Heart left ventricle (tissue), 16 donors: ENCODE results near the gene FOS. TPM values are rescaled to one million over a fixed set of nuclear protein-coding genes. Genes with fewer than 3 reads are reported as not detected.

Experiments
- ATAC-seq, 4 donors: fragments of 200-7000 bp; cut with Tn5 transposase; one replicate each; pipeline ENCODE4 v1.9.1; 2020 to 2022; ENCODE audit warnings: moderate library complexity in 4 of 4, mild to moderate bottlenecking in 3 of 4, moderate number of reproducible peaks in 1 of 4
- DNase-seq, 5 donors: peaks; one replicate each; pipeline ENCODE4 v3.0.0-alpha.2; 2020
- H3K27ac ChIP-seq, 12 donors: fragments of 200-600 bp; sonication (generic) in 4 of 12; one replicate each; pipeline versions ENCODE4 v1.5.0 to v1.8.0; 2016 to 2022; ENCODE audit warnings: mild to moderate bottlenecking in 2 of 12
- H3K27me3 ChIP-seq, 9 donors: fragments of 200-600 bp; sonication (generic) in 2 of 9; one replicate each; pipeline versions ENCODE4 v1.5.1 to v1.8.0; 2016 to 2022; ENCODE audit warnings: mild to moderate bottlenecking in 3 of 9
- H3K36me3 ChIP-seq, 9 donors: fragments of 200-600 bp; sonication (generic) in 2 of 9; one replicate each; pipeline versions ENCODE4 v1.5.0 to v1.8.0; 2018 to 2022; ENCODE audit warnings: mild to moderate bottlenecking in 2 of 9
- H3K4me1 ChIP-seq, 12 donors: fragments of 200-600 bp; sonication (generic) in 4 of 12; one replicate each; pipeline versions ENCODE4 v1.5.0 to v1.8.0; 2016 to 2022; ENCODE audit warnings: mild to moderate bottlenecking in 3 of 12
- H3K4me3 ChIP-seq, 12 donors: fragments of 200-600 bp; sonication (generic) in 4 of 12; one replicate each; pipeline versions ENCODE4 v1.5.0 to v1.8.0; 2017 to 2022; ENCODE audit warnings: mild to moderate bottlenecking in 9 of 12, moderate library complexity in 4 of 12
- H3K9me3 ChIP-seq, 12 donors: fragments of 200-600 bp; sonication (generic) in 4 of 12; one replicate each; pipeline versions ENCODE4 v1.5.0 to v1.8.0; 2016 to 2022; ENCODE audit warnings: mild to moderate bottlenecking in 1 of 12
- CTCF ChIP-seq, 12 donors: fragments of 200-600 bp; sonication (generic) in 4 of 12; IDR thresholded peaks; one replicate each; pipeline versions ENCODE4 v1.5.0 to v1.8.0; 2018 to 2022; ENCODE audit warnings: antibody characterized with exemption in 12 of 12, mild to moderate bottlenecking in 5 of 12
- POLR2A ChIP-seq, 2 donors: fragments of 450-650 bp; IDR thresholded peaks; one replicate each; pipeline ENCODE4 v1.6.1; 2017; ENCODE audit warnings: antibody characterized with exemption in 2 of 2, mild to moderate bottlenecking in 2 of 2, moderate library complexity in 2 of 2
- WGBS, 4 donors: extraction: QIAGEN DNeasy Blood & Tissue Kit in 2 of 4; methylation state at CpG; one replicate each; pipeline versions ENCODE4 v1.1.5 to v1.1.7; 2013 to 2018; 5-methylcytosine and 5-hydroxymethylcytosine counted together
- intact Hi-C, 10 donors: fragments of 100-400 bp; cut with DNase I; formaldehyde crosslinking; loops; one replicate each; pipeline versions ENCODE4 v1.11.1 to v1.14.2; 2022
- polyA plus RNA-seq, 2 donors: library from polyadenylated mRNA; stranded (reverse); fragments of 200-250 nt; gene quantifications; one replicate each; pipeline ENCODE4 v1.2.3, GENCODE V29; 2013
- total RNA-seq, 9 donors: library from RNA; depleted of rRNA in 2 of 9; stranded (reverse); fragments of >200 nt in 2 of 9; fragmentation: NEBNext Ultra II Directional in 3 of 9; extraction: Animal tissue kit (Norgen Biotek cat#: 25700) in 3 of 9; gene quantifications; one replicate each; pipeline versions ENCODE4 v1.1.0 to v1.2.4, GENCODE V29; 2016 to 2023
- donor health status: ischemic (EF 13 %, LVEDD 7.1; RV severe dilation, severe dysfunction).
- donor health status: healthy with polysubstance abuse.
- donor health status: DM: no; HTN: yes; CAD: no.
- donor health status: DM: no; HTN: no; CAD: no.
- donor health status: ischemic (EF 25% LVEDD 6.9; RV normal size, moderate dysfunction).
- donor health status: ischemic (EF 25% LVEDD 5.7; RV mildly dilated, moderate dysfunction).
- donor health status: healthy.
- donor health status: DM: yes; HTN: yes; CAD: no.
- donor health status: ischemic (EF 35%, LVEDD 5.7; RV mildly dilated, moderate dysfunction).
- donor health status: nonischemic (EF 11% LVEDD 7.7; RV severe dilation, severe dysfunction).
- donor health status: DM: yes; HTN: yes; CAD: no.
- donor health status: PGD.
- donor health status: ischemic (EF 29% LVEDD 5.4; RV normal size, mild dysfunction).
- donor health status: nonischemic (EF 23%, LVEDD 6.1; RV moderate dilation, normal function).

The FOS gene
- total and polyA plus RNA-seq, 11 donors: 6.5 to 549 (median 28.6) TPM

- TF ChIP-seq POLR2A (IDR thresholded peaks at IDR 0.05): no peak
- no peak for TF ChIP-seq CTCF (IDR thresholded peaks at IDR 0.05)
- ATAC-seq: no peak
- DNase-seq: no peak
- no peak overlapping the region for H3K27ac ChIP-seq
- H3K4me3 ChIP-seq: no peak overlapping the region
- intact Hi-C loops: no loop called here
- peaks cover 0 to 12% (median 0%) of the 10 kb centered on the region in 12 donors for H3K4me1 ChIP-seq
- no peaks in the 10 kb centered on the region for H3K27me3 ChIP-seq
- H3K9me3 ChIP-seq: no peaks in the 10 kb centered on the region
- H3K36me3 ChIP-seq: no peaks in the 10 kb centered on the region
These were observed 50.7 kb downstream of the FOS start for GRCh38 chr14:75329369-75329768.

GRCh38 chr14:75331471-75331870 lies 52.8 kb downstream of the FOS start:
- H3K27ac ChIP-seq: no peak overlapping the region
- no peak for ATAC-seq
- WGBS, 4 donors: 88 to 98% (median 93%) methylated on average over 1 of the region's 1 CpG
- H3K4me1 ChIP-seq: peaks cover 0 to 30% (median 0%) of the 10 kb centered on the region in 12 donors
- no peaks in the 10 kb centered on the region for H3K36me3 ChIP-seq
- DNase-seq: no peak
- H3K4me3 ChIP-seq: no peak overlapping the region
- no peaks in the 10 kb centered on the region for H3K9me3 ChIP-seq
- H3K27me3 ChIP-seq: no peaks in the 10 kb centered on the region
- intact Hi-C loops: no loop called here
- no peak for TF ChIP-seq CTCF (IDR thresholded peaks at IDR 0.05)

Other genes with a start within 250 kb of the FOS start
- 10 to 100 TPM; 11.6 to 23.9 (median 15.3) TPM for gene MLH3, start 227.4 kb upstream of the FOS start, total RNA-seq
- 10 to 100 TPM; 10.3 to 12.0 TPM for gene MLH3, start 227.4 kb upstream of the FOS start, polyA plus RNA-seq
- 10 to 100 TPM in 5 of 9 donors, 1 to 10 TPM in 4; 6.7 to 15.9 (median 10.9) TPM for gene ACYP1, start 214.8 kb upstream of the FOS start, total RNA-seq
- gene ACYP1, start 214.8 kb upstream of the FOS start, polyA plus RNA-seq: 10 to 100 TPM; 13.6 to 20.0 TPM
- gene ZC2HC1C, start 209.2 kb upstream of the FOS start, total RNA-seq: 1 to 10 TPM; 3.4 to 9.5 (median 8.4) TPM
- 10 to 100 TPM in 1 of 2 donors, 1 to 10 TPM in 1; 5.4 to 13.3 TPM for gene ZC2HC1C, start 209.2 kb upstream of the FOS start, polyA plus RNA-seq
- 100 to 1,000 TPM in 4 of 9 donors, 10 to 100 TPM in 5; 69.0 to 114 (median 98.3) TPM for gene NEK9, start 151.8 kb upstream of the FOS start, total RNA-seq
- 10 to 100 TPM; 40.1 to 41.3 TPM for gene NEK9, start 151.8 kb upstream of the FOS start, polyA plus RNA-seq
- gene TMED10, start 102.2 kb upstream of the FOS start, total RNA-seq: 100 to 1,000 TPM; 235 to 362 (median 275) TPM
- 100 to 1,000 TPM in 1 of 2 donors, 10 to 100 TPM in 1; 56.4 to 398 TPM for gene TMED10, start 102.2 kb upstream of the FOS start, polyA plus RNA-seq
- 10 to 100 TPM; 12.2 to 72.6 (median 28.1) TPM for gene JDP2, start 149.2 kb downstream of the FOS start, total RNA-seq
- gene JDP2, start 149.2 kb downstream of the FOS start, polyA plus RNA-seq: 10 to 100 TPM; 14.9 to 46.0 TPM
- gene BATF, start 243.6 kb downstream of the FOS start, total RNA-seq: 1 to 10 TPM in 4 of 9 donors, under 1 TPM in 4, not detected in 1; 0.40 to 8.3 (median 1.0) TPM
- 1 to 10 TPM in 1 of 2 donors, under 1 TPM in 1; 0.84 to 1.3 TPM for gene BATF, start 243.6 kb downstream of the FOS start, polyA plus RNA-seq